Activated T-helper 17 cell treated with anti-CD3 and anti-CD28 coated beads, Interleukin-2, amount 50 U/mL, for 72 hours (primary cell): ENCODE measurements around the gene RPL28. TPM values are rescaled to one million over a fixed set of nuclear protein-coding genes. Genes with fewer than 3 reads are reported as not detected.
"Not testable (repeated sequence)": the region's sequence is repeated elsewhere in the genome, so short reads cannot be mapped to it uniquely, and the experiment has no call there.

ENCODE experiments used
- ATAC-seq: fragments of 150-1000 bp; cut with Tn5 transposase; replicated peaks from 2 replicates; pipeline ENCODE4 v1.10.0; 2021; ENCODE audit warnings: mild to moderate bottlenecking, moderate library complexity
- H3K27ac Mint-ChIP-seq: one replicate; pipeline ENCODE4 v1.8.0; 2022; ENCODE audit warnings: mixed read lengths
- H3K27me3 Mint-ChIP-seq: one replicate; pipeline ENCODE4 v1.8.0; 2022; ENCODE audit warnings: mixed read lengths
- H3K36me3 Mint-ChIP-seq: one replicate; pipeline ENCODE4 v1.8.0; 2022; ENCODE audit warnings: low read depth, mild to moderate bottlenecking, mixed read lengths
- H3K4me1 Mint-ChIP-seq: one replicate; pipeline ENCODE4 v1.8.0; 2022; ENCODE audit warnings: mixed read lengths
- H3K4me3 Mint-ChIP-seq: one replicate; pipeline ENCODE4 v1.8.0; 2022; ENCODE audit warnings: mild to moderate bottlenecking, mixed read lengths
- H3K9me3 Mint-ChIP-seq: one replicate; pipeline ENCODE4 v1.8.0; 2022; ENCODE audit warnings: mixed read lengths
- total RNA-seq, 2 donors: library from RNA; stranded (reverse); gene quantifications; one replicate each; pipeline ENCODE4 v1.2.3, GENCODE V29; 2022

RPL28 gene
- total RNA-seq, 2 donors from 2014 or later = 2,155 to 2,438 TPM

DNA sequence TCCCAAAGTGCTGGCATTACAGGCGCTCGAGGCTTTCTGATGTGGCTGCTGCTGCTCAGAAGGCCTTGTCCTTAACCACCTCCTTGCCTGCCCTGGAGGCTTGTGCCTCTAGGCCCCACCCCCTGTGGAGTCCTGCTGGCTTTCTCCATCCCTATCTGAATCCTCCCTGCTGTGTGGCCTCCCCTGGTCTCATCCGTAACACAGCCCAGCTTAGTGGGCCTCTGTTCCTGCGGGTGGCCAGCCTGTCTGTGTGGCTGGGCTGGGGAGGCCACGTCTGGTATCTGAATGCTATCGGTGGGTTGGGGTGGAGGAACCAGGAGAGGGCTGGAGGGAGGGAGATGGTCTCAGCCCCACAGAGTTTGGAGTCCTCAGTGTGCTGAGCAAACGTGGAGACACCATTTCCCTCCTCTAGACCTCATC, 4.7 kb downstream of the RPL28 start:
- no peaks in the 10 kb centered on the region for H3K9me3 Mint-ChIP-seq
- no peaks in the 10 kb centered on the region for H3K27me3 Mint-ChIP-seq
- H3K36me3 Mint-ChIP-seq = peaks cover 68% of the 10 kb centered on the region
- peaks cover 14% of the 10 kb centered on the region for H3K4me1 Mint-ChIP-seq
- peak overlapping the region; percentile 100 for H3K4me3 Mint-ChIP-seq
- ATAC-seq = no peak
- peak overlapping the region; percentile 75 for H3K27ac Mint-ChIP-seq

DNA sequence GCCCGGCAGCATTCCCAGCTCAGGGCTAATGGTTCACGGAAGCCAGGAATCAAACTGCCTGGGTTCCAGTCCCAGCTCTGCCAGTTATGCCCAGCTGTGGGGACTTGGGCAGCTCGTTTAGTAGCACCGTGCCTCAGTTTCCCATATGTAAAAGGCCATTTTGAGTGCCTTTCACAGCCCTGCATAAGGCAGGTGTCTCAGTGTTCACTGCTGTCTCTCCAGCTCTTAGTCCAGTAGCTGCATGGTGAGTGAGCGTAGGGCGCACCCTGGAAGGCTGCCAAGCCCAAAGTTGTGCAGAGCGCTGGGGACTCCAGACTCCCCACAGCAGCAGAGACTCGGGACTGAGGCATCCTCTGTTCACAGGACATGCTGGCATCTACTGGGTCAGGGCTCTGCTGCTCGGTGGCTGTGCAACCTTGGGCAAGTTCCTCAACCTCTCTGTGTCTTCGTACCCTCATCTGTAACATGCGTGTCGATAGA, 5.5 kb downstream of the RPL28 start:
- Mint-ChIP-seq H3K27me3 (no peaks in the 10 kb centered on the region), H3K36me3 (peaks cover 61% of the 10 kb centered on the region), H3K4me3 (no peak overlapping the region), H3K4me1 (peaks cover 14% of the 10 kb centered on the region), H3K9me3 (no peaks in the 10 kb centered on the region), H3K27ac (peak overlapping the region; percentile 75)
- no peak for ATAC-seq

DNA sequence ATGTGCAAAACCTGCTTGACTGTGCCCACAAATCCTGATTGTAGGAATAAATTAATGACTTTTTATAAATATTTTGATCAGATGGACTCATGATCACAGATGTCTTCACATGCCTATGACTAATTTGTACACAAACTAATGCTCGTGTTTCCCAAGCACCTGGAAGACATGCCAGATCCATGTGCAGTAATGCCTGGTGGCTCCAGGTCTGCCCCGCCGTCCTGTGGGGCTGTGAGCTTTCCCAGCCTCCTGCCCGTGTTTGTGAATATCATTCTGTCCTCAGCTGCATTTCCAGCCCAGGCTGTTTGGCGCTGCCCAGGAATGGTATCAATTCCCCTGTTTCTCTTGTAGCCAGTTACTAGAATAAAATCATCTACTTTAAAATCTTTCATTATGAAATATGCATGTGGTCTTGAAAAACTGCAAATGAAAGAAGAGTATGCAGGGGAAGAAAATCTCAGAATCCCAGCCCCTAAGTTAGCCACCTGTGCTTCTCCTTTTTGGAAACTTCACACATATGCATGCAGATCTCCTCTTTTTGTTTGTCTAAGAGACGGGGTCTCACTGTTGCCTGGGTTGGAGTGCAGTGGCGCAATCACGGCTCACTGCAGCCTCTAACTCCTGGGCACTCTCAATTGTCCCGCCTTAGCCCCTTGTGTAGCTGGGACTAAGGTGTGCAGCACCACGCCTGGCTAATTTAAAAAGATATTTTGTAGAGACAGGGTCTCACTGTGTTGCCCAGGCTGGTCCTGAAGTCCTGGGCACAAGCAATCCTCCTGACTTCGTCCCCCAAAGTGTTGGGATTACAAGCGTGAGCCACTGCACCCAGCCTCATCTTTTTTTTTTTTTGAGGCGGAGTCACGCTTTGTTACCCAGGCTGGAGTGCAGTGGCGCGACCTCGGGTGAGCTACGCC, 6.2 kb downstream of the RPL28 start:
- Mint-ChIP-seq H3K4me1 (peaks cover 10% of the 10 kb centered on the region), H3K4me3 (no peak overlapping the region), H3K27me3 (no peaks in the 10 kb centered on the region), H3K36me3 (peaks cover 54% of the 10 kb centered on the region), H3K9me3 (no peaks in the 10 kb centered on the region), H3K27ac (no peak overlapping the region)
- no peak for ATAC-seq

DNA sequence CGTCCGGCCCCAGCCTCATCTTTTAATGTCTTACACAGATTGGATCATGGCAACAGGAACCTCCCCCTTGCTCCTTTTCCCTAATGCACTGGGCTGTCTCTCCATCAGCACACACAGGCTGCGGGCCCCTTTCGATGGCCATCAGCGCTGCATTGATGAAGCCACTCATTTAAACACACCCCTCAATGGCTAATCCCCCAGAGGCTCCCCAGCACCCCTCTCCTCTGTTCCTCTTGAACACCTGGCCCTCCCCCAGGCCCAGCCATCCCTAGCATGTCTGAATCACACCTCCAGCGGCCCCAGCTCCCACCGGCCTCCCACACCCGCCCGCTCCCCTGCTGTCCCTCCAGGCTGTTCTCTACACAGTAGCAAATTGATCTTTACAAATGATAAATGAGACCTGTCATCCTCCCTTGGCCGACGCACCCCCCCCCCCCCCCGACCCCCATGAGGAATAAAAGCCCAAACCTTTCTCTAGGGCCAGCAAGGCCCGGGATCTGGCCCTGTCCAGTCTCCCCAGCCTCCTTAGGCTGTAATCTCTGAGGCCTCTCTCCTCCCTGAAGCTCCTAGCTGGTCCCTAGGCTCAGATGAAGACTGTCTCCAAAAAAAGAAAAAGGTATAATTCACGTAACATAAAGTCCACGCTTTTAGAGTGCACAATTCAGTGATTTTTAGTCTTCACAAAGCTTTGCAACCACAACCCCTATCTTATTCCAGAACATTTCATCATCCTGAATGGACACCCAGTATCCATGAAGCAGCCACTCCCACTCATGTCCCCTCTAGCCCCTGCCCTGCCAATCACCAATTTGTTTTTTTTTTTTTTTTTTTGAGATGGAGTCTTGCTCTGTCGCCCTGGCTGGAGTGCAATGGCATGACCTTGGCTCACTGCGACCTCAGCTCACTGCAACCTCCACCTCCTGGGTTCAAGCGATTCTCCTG, 7.4 kb downstream of the RPL28 start:
- no peaks in the 10 kb centered on the region for H3K9me3 Mint-ChIP-seq
- H3K4me3 Mint-ChIP-seq = no peak overlapping the region
- H3K27ac Mint-ChIP-seq = no peak overlapping the region
- peaks cover 42% of the 10 kb centered on the region for H3K36me3 Mint-ChIP-seq
- H3K4me1 Mint-ChIP-seq = peaks cover 13% of the 10 kb centered on the region
- H3K27me3 Mint-ChIP-seq = no peaks in the 10 kb centered on the region
- no peak for ATAC-seq

DNA sequence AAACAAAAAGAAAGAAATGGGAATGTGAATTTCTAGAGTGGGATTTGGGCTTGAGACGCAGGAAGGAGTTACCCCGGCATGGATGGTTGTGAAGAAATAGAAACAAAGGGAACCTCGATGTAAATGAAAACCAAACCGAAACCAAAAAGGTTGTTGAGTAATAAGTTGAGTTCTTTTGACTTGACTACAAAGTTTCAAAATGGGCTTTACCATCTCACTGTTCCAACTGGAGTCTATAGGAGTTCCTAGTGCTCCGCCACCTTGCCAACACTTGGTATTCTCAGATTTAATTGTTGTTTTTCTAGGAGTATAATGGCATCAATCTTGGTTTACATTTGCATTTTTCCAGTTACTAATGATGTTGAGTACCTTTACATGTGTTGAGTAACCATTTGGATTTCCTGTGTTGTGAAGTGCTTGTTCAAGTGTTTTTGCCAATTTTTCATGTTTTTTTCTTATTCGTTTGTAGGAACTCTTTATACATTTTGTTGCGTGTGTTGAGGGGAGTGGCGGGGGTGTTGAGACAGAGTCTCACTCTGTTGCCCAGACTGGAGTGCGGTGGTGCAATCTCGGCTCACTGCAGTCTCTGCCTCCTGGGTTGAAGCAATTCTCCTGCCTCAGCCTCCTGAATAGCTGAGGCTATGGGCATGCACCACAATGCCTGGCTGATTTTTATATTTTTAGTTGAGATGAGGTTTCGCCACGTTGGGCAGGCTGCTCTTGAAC, 12.6 kb downstream of the RPL28 start:
- no peaks in the 10 kb centered on the region for H3K27me3 Mint-ChIP-seq
- peaks cover 28% of the 10 kb centered on the region for H3K36me3 Mint-ChIP-seq
- ATAC-seq = peak; percentile 92
- peak overlapping the region; percentile 81 for H3K27ac Mint-ChIP-seq
- H3K9me3 Mint-ChIP-seq = no peaks in the 10 kb centered on the region
- peak overlapping the region; percentile 62 for H3K4me3 Mint-ChIP-seq
- H3K4me1 Mint-ChIP-seq = peaks cover 9% of the 10 kb centered on the region

DNA sequence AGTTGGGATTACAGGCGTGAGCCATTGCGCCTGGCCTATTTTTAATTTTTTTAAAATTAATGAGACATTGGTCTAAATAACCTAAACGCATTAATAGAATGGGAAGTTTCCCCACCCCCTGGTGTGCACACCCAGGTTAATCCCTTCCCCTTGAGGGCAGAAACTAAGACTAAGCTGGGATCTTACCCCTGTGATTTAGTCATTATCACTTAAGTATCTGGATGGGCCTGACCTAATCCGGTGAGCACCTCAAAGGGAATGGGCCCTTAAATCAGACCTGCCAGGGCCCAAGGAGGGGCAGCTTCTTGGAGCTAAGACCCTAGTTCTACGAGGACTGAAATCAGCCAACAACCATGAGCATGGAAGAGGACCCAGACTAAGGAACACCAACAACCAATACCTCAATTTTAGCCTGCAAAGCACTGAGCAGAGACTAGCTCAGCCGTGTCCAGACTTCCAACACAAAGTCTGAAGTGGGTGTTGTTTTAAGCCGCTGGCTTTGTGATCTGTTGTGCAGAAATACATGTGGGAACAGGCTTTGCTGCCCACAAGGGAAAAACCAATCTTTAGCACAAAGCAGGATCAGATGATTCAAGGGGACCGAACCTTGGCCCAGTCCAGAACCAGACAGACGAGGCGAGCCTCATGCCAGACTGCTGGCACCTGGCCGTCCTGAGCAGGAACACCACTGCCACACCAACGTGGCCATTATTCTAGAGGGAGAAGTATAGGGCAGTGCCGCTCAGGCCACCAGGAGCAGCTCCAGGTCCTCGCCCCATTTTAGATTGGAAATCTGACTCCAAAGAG, 14.8 kb downstream of the RPL28 start:
- no peaks in the 10 kb centered on the region for H3K27me3 Mint-ChIP-seq
- no peaks in the 10 kb centered on the region for H3K9me3 Mint-ChIP-seq
- peaks cover 11% of the 10 kb centered on the region for H3K4me1 Mint-ChIP-seq
- no peak for ATAC-seq
- peaks cover 50% of the 10 kb centered on the region for H3K36me3 Mint-ChIP-seq
- no peak overlapping the region for H3K27ac Mint-ChIP-seq
- H3K4me3 Mint-ChIP-seq = no peak overlapping the region

DNA sequence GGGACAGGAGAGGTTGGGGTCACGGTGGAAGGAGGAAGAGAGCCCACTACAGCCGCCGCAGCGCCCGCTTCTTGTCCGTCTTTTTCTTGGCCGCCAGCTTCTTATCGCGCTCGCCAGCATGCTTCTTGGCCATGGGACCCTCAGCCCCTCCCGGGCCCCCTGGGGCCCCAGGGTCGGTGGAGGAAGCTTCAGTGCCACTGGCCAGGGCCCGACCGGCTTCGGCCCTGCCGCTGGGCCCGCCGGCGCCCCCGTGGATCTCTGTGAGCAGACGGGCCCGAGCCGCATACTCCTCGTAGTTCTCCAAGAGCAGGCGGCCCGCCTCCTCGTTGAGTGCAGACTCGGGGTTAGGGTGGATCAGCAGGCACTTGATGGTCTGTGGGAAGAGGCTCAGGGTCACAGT, 15.7 kb downstream of the RPL28 start:
- ATAC-seq, H3K4me3 Mint-ChIP-seq, H3K27ac Mint-ChIP-seq, H3K9me3 Mint-ChIP-seq, H3K27me3 Mint-ChIP-seq: not testable (repeated sequence)
- H3K36me3 Mint-ChIP-seq = peaks cover 59% of the 10 kb centered on the region
- peaks cover 20% of the 10 kb centered on the region for H3K4me1 Mint-ChIP-seq

DNA sequence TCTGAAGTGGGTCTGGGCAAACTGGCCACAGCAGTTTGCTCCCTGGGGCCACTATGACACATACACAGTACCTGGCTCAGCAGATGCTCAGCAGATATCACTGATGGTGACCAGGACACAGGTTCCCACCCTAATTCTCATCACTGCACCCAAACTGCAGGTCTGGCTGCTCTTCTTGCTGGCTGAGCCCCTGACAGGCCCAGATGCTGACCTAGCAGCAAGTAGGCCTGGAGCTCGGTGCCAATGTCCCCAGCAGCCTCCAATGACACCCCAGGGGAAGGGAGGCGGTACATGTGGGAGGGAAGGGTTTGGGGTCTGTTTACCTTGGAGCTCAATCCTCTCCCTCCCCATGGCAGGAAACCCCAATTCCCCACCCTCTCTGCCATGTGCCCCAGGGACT, 16.8 kb downstream of the RPL28 start:
- Mint-ChIP-seq H3K27me3 (no peaks in the 10 kb centered on the region), H3K36me3 (peaks cover 70% of the 10 kb centered on the region), H3K4me3 (no peak overlapping the region), H3K27ac (no peak overlapping the region), H3K9me3 (no peaks in the 10 kb centered on the region), H3K4me1 (peaks cover 23% of the 10 kb centered on the region)
- no peak for ATAC-seq

DNA sequence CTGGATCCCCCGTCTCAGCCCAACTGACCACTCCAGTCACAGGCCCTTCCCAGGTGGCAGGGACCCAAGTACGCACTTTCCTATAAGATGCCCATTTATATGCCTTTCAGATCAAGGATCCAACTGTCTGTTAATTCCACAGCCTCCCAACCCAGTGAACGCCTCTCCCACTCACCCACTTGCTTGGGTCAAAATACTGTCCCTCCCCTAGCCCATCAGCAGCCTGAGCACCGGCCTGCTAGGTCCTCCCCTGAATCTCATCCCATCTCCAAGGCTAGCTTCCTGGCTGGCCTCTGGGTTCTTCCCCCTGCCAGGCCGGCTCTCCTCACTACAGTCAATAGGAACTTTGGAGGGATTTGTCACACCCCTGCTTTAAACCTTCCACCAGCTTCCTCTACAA, 19.9 kb downstream of the RPL28 start:
- peaks cover 14% of the 10 kb centered on the region for H3K4me1 Mint-ChIP-seq
- H3K27ac Mint-ChIP-seq = peak overlapping the region; percentile 90
- no peaks in the 10 kb centered on the region for H3K27me3 Mint-ChIP-seq
- H3K9me3 Mint-ChIP-seq = no peaks in the 10 kb centered on the region
- peak overlapping the region; percentile 97 for H3K4me3 Mint-ChIP-seq
- peaks cover 72% of the 10 kb centered on the region for H3K36me3 Mint-ChIP-seq
- ATAC-seq = no peak

DNA sequence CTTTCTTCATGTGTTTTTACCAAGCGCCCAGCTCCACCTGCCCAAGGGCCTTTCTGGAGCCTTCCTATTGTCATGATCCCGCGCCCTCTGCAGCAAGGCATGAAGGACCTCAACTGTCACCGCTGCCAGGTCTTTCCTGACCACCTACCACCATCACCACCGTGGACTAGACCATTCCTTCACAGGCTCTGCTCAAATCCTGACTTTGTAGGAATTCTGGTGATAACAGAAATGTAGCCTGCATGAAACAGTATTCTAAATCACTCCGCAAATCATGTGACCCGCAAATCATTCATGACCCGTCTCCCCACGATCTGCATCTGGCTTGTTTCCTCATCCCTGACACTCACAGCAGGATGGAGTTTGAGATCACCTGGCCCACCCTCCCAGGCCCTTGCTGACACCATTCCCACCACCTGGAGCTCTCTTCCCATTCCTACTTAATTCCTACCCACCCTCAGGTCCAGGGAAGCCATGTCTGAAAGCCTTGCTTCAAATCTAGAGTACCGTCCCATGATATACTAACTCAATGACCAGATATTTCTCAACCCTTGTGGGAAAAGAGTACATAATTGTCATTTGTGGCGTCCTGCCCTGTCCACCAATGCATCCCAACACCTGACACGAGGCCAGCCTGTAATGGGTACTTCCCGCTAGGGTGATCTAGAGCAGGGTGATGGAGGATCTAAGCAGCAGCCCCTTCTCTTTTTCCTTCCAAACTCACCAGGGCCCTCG, 20.5 kb downstream of the RPL28 start:
- H3K4me3 Mint-ChIP-seq = peak overlapping the region; percentile 97
- H3K27me3 Mint-ChIP-seq = no peaks in the 10 kb centered on the region
- peak overlapping the region; percentile 90 for H3K27ac Mint-ChIP-seq
- H3K4me1 Mint-ChIP-seq = peaks cover 14% of the 10 kb centered on the region
- peaks cover 67% of the 10 kb centered on the region for H3K36me3 Mint-ChIP-seq
- no peaks in the 10 kb centered on the region for H3K9me3 Mint-ChIP-seq
- no peak for ATAC-seq

DNA sequence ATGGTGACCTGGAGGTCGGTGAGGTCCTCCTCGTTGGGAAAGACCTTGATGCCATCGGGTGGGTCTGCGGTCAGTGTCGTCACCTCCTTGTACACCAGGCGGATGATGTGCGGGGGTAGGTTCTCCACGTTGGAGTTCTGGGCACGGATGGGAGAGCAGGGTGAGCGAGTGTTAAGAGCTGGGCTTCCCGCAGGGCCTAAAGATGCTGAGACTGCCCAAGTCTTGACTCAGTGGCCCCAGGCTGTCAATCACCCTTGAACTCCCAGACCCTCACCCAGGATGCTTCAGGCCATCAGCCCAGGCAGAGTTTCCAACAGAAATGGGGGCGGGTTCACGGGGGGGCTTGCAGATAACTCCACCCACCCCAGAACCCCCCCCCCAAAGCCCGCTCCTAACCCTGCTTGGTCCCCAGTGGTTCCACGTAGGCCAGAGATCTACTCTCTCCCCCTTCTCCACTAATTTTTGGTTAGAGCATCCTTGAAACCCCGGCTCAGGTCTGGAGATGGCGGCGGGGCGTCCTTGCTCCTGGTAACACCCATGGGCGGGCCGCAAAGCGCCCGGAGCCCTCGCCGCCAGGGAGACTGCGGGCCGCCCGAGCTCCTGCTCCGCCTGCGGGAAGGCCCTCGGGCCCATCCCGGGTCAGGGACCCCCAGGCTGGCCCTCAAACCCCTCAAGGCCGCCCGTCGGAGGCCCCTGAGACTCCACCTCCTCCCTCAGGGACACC, 21.3 kb downstream of the RPL28 start:
- peak overlapping the region; percentile 98 for H3K27ac Mint-ChIP-seq
- peaks cover 14% of the 10 kb centered on the region for H3K4me1 Mint-ChIP-seq
- peak overlapping the region; percentile 97 for H3K4me3 Mint-ChIP-seq
- H3K27me3 Mint-ChIP-seq = no peaks in the 10 kb centered on the region
- no peaks in the 10 kb centered on the region for H3K9me3 Mint-ChIP-seq
- peak; percentile 2 for ATAC-seq
- H3K36me3 Mint-ChIP-seq = peaks cover 62% of the 10 kb centered on the region

DNA sequence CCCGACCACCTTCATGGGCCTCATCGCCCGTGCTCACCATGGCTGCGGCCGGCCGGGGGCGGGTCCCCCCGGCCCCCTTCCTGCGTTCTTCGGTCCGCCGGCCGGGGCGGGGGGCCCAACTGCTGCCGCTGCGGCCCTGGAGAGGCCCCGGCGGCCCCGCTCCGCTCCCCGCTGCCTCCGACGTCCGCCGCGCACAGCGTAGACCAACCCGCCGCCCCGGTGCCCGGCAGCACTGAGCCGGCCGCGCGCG, 21.7 kb downstream of the RPL28 start, which contains the start of gene UBE2S:
TSS of gene UBE2S (minus strand) at position 239 of the 250 bp plus-strand sequence. CDS start at position 40, 199 bp downstream.
- H3K27me3 Mint-ChIP-seq, ATAC-seq, H3K9me3 Mint-ChIP-seq: not testable (repeated sequence)
- H3K27ac Mint-ChIP-seq = peak within 1 kb of the TSS; percentile 98
- H3K36me3 Mint-ChIP-seq = peaks cover 57% of the 10 kb centered on the region
- peaks cover 14% of the 10 kb centered on the region for H3K4me1 Mint-ChIP-seq
- H3K4me3 Mint-ChIP-seq = peak within 1 kb of the TSS; percentile 97
